ENCODE results near the gene DNAJC17. TPM values are rescaled to one million over a fixed set of nuclear protein-coding genes. Genes with fewer than 3 reads are reported as not detected.

The DNAJC17 gene
- polyA plus RNA-seq, 1 donor = 41.1 TPM

DNA sequence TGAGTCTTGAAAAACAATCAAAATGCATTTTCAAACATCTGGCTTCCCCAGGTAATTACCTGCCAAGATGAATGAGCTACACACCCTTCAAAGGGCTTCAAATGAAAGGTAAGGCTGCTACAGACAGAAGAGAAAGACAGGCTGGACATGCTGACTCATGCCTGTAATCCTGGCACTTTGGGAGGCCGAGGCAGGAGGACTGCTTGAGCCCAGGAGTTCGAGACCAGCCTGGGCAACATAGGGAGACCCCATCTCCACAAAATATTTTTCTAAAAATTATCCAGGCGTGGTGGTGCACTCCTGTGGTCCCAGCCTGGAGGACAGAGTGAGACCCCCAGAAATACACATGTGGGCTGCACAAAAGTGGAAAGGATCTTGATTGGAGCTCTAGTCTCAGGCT is 14.9 kb downstream of the DNAJC17 start:
- no peak for DNase-seq

DNA sequence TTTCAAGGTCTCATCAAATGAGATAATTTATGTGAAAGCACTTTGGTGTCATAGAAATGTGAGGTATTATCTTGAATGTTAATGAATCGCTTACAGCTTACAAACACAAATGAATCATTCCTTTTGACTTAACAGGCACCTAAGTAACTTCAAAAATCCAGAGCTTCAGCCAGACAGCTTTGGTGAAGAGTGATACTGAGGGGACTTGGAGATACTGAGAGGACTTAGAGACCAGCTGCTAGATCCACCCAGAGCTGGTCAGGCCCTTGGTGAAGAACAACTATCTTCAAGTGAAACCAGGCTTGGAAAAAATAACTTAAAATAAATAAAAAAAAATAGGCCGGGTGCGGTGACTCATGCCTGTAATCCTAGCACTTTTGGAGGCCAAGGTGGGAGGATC is 16.6 kb downstream of the DNAJC17 start:
- no peak for DNase-seq

- DNase-seq = no peak
These were observed 17.3 kb downstream of the DNAJC17 start for GRCh38 chr15:40789999-40790398.

DNA sequence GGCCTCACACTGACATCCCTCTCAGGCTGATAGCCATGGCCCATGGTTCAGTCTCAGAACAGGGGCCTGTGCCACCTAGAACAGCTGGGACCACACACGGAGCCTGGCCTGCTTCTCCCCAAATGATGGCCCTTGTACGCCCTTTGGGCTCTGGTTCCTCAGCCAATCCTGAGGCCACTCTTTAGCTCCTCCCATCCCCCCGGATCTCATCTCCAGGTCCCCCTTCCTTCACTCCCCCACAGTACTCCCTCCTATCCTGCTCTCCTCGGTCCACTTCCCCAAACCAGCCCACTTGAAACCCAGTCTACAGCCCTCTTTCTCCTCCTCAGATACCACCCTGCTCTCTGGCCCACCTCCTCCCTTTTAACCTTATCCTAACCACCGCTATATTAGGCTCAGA is 18.2 kb downstream of the DNAJC17 start:
- no peak for DNase-seq

GRCh38 chr15:40787991-40788390 is 19.3 kb downstream of the DNAJC17 start:
- no peak for DNase-seq

DNA sequence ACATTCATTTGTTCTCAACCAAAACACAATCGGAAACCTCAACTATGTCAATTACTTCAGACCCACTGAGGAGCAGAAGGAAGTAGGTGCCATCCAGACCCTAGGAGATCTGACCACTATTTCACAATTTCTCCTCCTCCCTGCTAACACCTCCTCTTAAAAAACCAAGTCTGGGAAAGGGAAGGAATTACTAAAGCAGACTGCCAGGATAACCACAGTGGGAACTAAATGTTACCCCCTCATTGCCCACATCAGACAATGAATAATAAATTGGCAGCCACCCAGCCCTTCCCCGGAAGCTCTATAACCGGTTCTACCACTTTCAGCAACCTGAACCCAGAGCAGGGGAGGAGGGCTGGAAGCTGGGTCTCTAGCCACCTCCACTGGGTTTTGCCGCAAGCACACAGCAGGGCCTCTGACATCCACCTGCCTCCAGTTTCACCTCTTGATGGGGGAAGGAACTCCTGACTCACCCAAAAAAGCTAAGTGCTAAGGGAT is 19.9 kb downstream of the DNAJC17 start:
- no peak for DNase-seq

GRCh38 chr15:40785814-40786213 is 21.5 kb downstream of the DNAJC17 start:
- DNase-seq = no peak

GRCh38 chr15:40785164-40785563 is 22.1 kb downstream of the DNAJC17 start:
- no peak for DNase-seq

GRCh38 chr15:40782609-40783227 is 24.6 kb downstream of the DNAJC17 start:
- DNase-seq = no peak

DNA sequence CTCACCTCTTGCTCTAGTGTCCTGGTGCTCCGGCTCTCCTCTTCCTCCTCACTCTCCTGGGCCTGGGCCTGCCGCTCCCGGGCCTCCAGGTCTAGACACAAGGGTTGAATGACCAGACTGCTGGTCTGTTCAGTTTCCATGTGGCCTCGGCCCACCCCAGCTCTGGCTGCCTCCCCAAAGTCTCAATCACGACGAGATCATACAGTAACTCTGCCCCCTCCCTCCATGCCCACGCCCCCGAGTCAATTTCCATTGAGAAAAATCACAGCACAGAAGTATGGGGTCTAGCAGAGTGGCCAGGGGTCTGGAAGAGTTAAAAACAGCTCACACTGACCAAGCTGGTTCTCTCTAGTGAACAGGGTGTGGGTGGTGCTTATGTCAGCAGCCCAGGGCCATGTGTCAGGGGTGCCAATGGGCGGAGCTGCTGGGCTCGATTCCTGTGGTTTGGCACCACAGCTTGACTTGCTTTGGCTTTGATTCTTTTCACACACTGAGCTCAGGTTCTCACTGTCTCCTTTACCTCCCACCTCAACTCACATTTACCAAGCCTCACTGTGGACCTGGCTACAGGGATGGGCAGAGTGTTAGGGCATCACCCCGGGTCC is 30.6 kb downstream of the DNAJC17 start:
- DNase-seq = no peak

DNA sequence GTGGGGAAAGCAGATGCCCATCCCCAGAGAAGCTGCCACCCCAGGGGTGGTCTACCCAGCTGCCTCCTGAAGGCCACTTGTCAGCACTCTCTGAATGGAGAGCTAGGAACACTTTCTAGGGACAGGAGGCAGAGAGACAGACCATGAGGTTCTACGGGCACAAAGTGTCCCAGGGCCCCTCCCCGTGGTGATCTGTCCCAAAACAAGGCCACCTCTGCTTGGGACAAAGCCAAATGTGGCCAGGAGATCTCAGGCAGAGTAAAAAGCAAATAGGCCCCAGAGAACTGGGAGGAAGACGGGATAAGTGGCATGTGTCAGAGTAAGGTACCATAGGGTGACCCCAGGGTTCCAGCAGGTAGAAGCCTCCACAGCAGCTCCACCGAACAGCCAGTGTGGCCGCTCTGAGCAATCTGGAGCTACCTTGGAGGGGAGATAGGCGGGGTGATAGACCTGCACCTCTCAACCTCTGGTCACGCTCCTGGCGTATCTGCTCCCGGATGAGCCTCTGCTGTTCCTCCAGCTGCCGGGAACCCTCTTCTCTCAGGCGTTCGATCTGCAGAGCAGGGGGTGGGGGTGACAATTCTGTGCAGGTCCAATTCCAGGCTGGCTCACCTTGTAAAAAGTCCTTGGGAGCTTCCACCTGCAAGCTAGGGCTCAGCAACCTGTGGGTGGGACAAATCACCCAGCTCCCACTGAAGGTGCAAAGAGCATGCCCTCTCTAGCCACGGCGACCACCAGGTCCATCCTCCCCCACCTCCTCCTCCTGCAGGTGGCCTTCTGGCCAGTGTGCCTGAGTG is 31.3 kb downstream of the DNAJC17 start:
- DNase-seq = no peak

DNA sequence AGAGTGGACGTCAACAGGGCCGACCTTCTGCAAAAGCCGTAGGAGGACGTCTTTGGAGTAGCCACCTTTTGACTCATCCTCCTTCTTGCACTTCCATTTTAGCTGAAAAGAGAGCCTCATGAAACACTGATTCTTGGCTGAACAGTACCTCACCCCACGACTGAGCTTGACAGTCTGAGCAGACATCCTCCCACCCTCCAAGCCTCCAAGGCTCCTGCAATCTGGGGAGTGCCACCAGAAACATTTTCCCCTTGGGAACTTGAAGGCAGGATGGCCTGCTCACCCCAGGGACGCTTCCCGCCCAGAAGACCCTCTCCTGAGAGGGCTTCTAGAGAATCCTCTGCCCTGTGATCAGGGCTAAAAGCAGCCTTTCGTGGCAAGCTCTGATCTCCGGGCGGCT is 32.3 kb downstream of the DNAJC17 start:
- no peak for DNase-seq

DNA sequence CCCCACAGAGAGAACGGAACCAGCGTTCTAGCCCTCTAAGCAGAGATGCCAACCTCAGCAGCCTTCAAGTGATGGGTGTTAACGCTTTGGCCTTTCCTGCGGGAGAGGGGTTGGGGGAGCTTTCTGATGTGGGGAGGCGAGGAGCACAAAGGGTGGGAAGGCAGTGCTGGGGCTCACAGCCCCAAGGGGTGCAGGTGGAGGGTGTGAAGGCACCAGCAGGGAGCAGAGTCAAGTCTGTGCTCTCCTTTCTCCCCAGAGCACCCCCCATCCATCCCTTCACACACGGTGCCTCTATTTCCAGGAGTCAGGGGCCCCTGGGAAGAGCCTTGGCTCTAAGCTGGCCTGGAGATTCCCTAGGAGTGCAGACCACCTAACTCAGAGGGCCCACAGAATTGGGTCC is 33.4 kb downstream of the DNAJC17 start:
- DNase-seq = no peak

GRCh38 chr15:40773496-40773895 is 33.8 kb downstream of the DNAJC17 start:
- DNase-seq = no peak

- DNase-seq = no peak
These were observed 35.3 kb downstream of the DNAJC17 start for GRCh38 chr15:40772014-40772413.

GRCh38 chr15:40771242-40771641 is 36.0 kb downstream of the DNAJC17 start:
- no peak for DNase-seq

- DNase-seq = no peak
These were observed 37.0 kb downstream of the DNAJC17 start for GRCh38 chr15:40770147-40770721.

DNA sequence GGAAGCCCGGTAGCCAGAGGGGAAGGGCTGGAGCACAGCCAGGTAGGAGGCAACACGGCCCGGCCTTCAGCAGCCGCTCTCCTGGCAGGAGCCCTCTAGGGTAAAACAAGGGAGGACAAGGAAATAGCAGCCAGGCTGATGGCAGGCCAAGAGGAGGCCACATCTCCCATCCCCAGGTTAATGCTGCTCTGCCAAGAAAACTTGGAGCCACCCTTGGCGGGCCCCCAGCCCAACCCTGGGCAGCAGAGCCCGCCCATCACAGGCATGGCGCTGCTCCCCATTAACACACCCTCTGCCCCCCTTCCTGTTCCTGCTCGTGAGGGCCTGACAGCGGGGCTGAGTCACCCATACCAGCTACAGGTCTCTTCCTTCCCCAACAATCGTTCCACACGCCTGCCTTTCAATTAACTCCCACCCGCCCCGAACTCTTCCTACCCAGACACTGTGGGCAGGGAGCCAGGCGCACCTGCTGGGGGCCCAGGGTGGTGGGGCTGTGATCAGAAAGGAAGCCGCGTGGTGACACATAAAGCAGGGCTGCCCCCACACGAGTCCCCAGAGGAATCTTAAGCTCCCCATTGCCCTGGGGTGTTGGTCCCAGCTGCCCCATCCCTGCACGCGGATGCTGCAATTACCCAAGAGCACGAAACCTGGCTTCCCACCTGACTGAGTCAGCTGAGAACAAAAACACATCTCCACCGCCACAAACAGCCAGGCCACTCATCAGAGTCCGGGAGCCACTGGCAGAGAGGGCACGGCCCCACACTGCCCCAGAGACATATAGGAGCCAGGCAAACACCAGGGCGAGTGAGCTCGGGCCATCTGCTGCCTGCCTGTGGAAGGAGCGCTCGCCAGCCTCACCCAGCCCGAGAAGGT is 37.8 kb downstream of the DNAJC17 start, which contains the start of gene C15orf62:
C15orf62 (plus strand) TSS at position 707 of the 873 bp plus-strand sequence. CDS start 516 bp downstream, outside the sequence.
- peak; percentile 63 for DNase-seq

DNA sequence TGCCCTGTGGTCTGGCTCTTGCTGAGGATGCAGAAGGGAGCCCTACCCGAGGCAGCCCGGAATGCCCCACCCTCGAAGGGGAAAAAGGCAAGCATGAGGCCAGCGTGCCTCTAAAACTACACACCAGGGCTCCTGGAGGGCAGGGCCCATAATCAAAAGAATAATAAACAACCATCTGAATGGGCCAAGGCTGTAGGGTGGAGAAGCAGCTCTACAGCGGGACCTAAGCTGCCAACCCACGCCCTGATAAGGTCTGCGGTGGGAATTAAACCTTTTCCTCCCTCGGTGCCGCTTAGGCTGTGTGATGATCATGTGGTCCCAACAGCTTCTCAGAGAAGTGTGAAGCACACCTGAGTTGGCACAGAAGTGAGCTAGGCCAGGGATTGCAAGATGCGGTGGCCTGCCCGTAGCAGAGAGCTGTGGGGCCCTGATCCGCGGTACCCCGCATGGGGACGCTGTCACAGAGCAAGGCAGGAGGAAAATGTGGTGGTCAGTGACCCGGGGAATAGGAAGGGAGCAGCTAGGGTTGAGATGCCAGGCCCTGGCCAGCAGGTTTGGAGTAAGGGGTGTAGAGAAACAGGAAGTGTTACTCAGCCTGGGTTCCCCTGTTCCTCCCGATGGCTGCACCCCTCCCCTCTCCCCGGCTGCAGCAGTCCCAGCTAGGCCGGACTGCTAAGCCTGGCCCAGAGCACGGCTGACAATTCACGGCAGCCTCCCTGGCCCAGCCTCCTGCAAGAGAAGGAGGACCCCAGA is 38.6 kb downstream of the DNAJC17 start:
- no peak for DNase-seq

GRCh38 chr15:40767838-40768500 is 39.3 kb downstream of the DNAJC17 start:
- DNase-seq = no peak

All from left kidney (tissue), 2 donors.